ENCODE results near the gene GINS2. TPM values are rescaled to one million over a fixed set of nuclear protein-coding genes. Genes with fewer than 3 reads are reported as not detected.

Gene GINS2
- total RNA-seq, 3 donors from 2014 or later, result 0.66 to 3.1 (median 1.1) TPM

DNA sequence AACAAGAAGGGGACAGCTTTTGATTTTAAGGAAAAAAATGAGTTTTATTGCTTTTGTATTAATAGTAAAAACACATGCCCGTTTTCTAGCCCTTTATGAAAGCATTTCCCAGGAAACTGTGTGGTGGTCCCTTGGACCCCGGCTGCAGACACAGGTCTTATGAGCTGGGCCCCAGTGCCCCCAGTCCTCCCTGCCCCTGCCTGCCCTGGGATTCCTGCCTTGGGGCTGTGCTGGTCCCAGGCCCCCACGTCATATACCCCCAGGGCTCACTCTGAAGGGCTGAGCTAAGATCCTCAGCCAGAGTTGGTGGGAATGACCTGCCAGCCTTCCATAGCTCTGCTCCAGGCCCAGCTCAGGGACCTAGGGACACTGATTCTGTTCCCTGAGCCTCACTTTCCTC, 30.8 kb downstream of the GINS2 start:
- Histone ChIP-seq H3K36me3 (no peaks in the 10 kb centered on the region), H3K4me1 (peaks cover 0 to 3% of the 10 kb centered on the region in 2 donors), H3K27me3 (no peaks in the 10 kb centered on the region), H3K9me3 (no peaks in the 10 kb centered on the region), H3K4me3 (no peak overlapping the region), H3K27ac (peak overlapping the region in 1 of 2 donors; percentile 53)
- no peak for TF ChIP-seq POLR2AphosphoS5 (IDR thresholded peaks at IDR 0.05)
- TF ChIP-seq, protein P1, sequence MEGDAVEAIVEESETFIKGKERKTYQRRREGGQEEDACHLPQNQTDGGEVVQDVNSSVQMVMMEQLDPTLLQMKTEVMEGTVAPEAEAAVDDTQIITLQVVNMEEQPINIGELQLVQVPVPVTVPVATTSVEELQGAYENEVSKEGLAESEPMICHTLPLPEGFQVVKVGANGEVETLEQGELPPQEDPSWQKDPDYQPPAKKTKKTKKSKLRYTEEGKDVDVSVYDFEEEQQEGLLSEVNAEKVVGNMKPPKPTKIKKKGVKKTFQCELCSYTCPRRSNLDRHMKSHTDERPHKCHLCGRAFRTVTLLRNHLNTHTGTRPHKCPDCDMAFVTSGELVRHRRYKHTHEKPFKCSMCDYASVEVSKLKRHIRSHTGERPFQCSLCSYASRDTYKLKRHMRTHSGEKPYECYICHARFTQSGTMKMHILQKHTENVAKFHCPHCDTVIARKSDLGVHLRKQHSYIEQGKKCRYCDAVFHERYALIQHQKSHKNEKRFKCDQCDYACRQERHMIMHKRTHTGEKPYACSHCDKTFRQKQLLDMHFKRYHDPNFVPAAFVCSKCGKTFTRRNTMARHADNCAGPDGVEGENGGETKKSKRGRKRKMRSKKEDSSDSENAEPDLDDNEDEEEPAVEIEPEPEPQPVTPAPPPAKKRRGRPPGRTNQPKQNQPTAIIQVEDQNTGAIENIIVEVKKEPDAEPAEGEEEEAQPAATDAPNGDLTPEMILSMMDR (IDR thresholded peaks at IDR 0.05), result no peak
- DNase-seq (ENCODE audit: low spot score in 2 of 2), result no peak
- intact Hi-C loops (cut with DNase I; ENCODE audit: low total_unique reads), result no loop called here

DNA sequence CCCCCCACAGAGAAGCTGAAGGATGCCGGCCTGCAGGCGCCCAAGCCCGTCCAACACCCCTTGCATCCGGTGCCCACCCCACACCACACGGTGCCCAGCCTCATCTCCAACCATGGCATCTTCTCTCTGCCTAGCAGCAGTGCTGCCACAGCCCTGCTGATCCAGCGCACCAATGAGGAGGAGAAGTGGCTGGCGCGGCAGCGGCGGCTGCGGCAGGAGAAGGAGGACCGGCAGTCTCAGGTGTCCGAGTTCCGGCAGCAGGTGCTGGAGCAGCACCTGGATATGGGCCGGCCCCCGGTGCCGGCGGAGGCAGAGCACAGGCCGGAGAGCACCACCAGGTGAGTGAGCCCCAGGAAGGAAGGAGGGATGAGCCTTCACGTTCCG, 31.5 kb downstream of the GINS2 start:
- Histone ChIP-seq H3K4me1 (peaks cover 0 to 3% of the 10 kb centered on the region in 2 donors), H3K27me3 (no peaks in the 10 kb centered on the region), H3K4me3 (no peak overlapping the region), H3K27ac (no peak overlapping the region), H3K36me3 (no peaks in the 10 kb centered on the region), H3K9me3 (no peaks in the 10 kb centered on the region)
- no peak for TF ChIP-seq POLR2AphosphoS5 (IDR thresholded peaks at IDR 0.05)
- no peak for DNase-seq (ENCODE audit: low spot score in 2 of 2)
- intact Hi-C loops (cut with DNase I; ENCODE audit: low total_unique reads), result no loop called here

DNA sequence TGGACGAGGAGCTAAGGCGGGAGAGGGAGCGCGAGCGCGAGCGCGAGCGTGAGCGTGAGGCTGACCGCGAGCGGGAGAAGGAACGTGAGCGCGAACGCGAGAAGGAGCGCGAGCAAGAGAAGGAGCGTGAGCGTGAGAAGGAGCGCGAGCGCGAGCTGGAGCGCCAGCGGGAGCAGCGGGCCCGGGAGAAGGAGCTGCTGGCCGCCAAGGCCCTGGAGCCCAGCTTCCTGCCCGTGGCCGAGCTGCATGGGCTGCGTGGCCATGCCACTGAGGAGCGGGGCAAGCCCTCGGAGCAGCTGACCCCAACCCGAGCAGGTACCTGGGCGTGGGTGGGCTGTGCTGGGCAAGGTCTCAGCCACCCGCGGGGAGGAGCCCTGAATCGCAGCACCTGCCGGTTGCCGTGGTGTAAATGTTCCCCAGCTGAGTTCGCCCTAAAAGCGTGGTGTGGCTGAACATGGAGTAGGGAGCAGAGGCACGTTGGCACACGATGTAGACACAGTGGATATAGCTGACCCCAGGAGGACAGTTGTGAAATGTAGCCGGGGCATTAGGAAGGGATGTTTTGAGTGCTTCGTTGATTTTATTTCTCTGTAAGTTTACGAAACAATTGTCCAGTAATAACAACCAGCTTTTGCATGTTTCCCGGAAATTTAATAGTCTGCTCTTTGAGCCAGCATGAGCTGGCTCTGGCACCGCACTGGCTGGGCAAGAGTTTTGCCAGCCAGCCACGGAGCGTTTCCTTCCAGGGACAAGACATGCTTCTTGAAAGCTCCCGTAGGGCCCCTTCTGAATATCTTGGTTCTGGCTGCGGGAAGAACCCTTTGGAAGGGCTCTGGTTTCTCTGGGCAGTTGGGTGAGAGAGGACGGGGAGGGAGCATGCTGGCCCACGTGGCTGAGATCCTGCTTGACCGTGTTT, 32.1 kb downstream of the GINS2 start:
- no peaks in the 10 kb centered on the region for H3K27me3 ChIP-seq
- H3K9me3 ChIP-seq, result no peaks in the 10 kb centered on the region
- H3K4me1 ChIP-seq, result peaks cover 1 to 3% of the 10 kb centered on the region in 2 donors
- DNase-seq (ENCODE audit: low spot score in 2 of 2), result no peak
- TF ChIP-seq POLR2A (IDR thresholded peaks at IDR 0.05), result no peak
- no peak for TF ChIP-seq POLR2AphosphoS5 (IDR thresholded peaks at IDR 0.05)
- TF ChIP-seq, protein P1 (IDR thresholded peaks at IDR 0.05), result no peak
- no peak overlapping the region for H3K27ac ChIP-seq
- intact Hi-C loops (cut with DNase I; ENCODE audit: low total_unique reads), result no loop called here
- H3K36me3 ChIP-seq, result no peaks in the 10 kb centered on the region
- H3K4me3 ChIP-seq, result no peak overlapping the region

DNA sequence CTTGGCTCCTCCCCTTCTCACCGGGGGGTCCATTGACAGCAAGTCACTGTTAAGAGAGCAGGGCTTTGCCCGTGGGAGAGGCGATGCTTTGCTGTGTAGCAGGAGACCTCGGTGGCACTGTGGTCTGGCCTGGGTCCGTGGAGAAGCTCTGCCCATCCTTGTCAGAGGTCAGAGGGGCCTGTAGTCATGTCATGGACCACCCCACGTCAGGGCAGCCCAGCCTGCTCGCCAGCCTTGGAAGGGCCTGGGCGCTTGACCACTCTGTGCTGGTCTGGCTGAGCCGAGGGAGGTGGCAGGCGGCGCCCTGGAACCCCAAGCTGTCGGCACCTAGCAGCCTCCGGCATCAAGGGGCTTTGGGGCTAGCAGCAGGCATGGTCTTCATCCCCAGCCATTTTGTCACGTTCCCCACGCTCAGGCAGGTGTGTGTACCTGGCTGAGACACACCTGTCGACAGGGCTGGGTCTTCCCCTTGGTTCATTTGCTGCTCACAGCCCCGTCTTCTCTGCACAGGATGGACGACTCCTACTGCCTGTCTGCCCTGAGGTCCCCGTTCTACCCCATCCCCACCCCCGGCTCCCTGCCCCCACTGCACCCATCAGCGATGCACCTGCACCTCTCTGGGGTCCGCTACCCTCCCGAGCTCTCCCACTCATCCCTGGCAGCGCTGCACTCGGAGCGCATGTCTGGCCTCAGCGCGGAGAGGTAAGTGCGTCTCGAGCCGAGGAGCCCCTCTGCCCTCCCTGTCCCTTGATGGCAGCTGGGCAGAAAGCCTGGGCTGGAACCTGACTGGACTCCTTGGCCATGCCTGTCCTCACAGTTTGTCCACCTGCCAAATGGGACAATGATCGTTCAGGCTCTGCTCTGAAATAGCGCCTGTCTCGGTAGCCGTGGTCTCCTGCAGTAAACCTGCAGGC, 33.3 kb downstream of the GINS2 start:
- Histone ChIP-seq H3K36me3 (no peaks in the 10 kb centered on the region), H3K9me3 (no peaks in the 10 kb centered on the region), H3K4me3 (no peak overlapping the region), H3K27ac (no peak overlapping the region), H3K27me3 (no peaks in the 10 kb centered on the region), H3K4me1 (peaks cover 3 to 7% of the 10 kb centered on the region in 2 donors)
- no peak for DNase-seq (ENCODE audit: low spot score in 2 of 2)
- intact Hi-C loops (cut with DNase I; ENCODE audit: low total_unique reads), result no loop called here
- TF ChIP-seq POLR2AphosphoS5 (IDR thresholded peaks at IDR 0.05) (no peak), POLR2A (IDR thresholded peaks at IDR 0.05) (no peak)

DNA sequence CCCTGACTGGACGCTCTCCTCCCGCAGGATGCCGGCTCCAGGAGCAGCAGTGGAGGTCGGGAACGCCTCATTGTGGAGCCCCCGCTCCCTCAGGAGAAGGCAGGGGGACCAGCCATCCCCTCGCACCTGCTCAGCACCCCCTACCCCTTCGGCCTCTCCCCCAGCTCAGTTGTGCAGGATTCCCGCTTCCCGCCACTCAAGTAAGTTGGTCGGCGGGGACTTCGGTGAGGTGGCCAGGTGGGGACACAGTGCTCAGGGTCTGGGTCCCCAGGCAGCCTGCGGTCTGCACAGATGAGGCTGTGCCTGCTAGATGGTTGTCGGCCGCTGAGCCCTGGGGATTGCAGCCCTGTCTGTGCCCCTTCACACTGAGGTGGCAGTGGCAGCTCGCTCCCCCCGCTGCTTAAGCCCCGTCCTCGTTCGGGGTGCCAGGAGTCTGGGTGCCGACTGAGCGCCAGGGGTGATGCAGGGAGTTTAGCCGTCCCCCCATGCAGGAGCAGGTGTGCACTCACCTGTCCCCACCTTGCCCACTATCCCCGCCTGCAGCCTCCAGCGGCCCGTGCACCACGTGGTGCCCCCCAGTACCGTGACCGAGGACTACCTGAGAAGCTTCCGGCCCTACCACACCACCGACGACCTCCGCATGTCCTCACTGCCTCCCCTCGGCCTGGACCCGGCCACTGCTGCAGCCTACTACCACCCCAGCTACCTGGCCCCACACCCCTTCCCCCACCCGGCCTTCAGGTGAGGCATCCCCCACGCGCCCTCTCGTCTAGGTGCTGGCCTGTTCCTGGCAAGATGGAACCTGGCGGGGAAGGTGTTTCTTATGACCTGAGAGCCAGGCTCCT, 34.3 kb downstream of the GINS2 start:
- Histone ChIP-seq H3K27ac (no peak overlapping the region), H3K36me3 (no peaks in the 10 kb centered on the region), H3K4me1 (peaks cover 0 to 7% of the 10 kb centered on the region in 2 donors), H3K4me3 (no peak overlapping the region), H3K27me3 (no peaks in the 10 kb centered on the region), H3K9me3 (no peaks in the 10 kb centered on the region)
- no peak for DNase-seq (ENCODE audit: low spot score in 2 of 2)
- TF ChIP-seq POLR2A (IDR thresholded peaks at IDR 0.05), result no peak
- no peak for TF ChIP-seq POLR2AphosphoS5 (IDR thresholded peaks at IDR 0.05)
- TF ChIP-seq, protein P1 (IDR thresholded peaks at IDR 0.05), result no peak
- intact Hi-C loops (cut with DNase I; ENCODE audit: low total_unique reads), result loop anchor here (5.0 kb wide), 1 partner anchor 947 kb away; no protein-coding TSS in a partner anchor

Measured in breast epithelium (tissue), 4 donors.